GM12875 (cell line): Measurements from ENCODE around the gene VWA5B2.

Source experiments
- H3K4me3 ChIP-seq: one replicate; pipeline ENCODE4 v1.5.1; 2011; ENCODE audit warnings: low read depth, low read length, control low read depth
- TF ChIP-seq, protein P1 (sequence below): IDR thresholded peaks from 2 replicates; pipeline ENCODE4 v1.5.1; 2011; ENCODE audit warnings: low read depth, mild to moderate bottlenecking, control low read depth, inconsistent platforms, low read length, moderate library complexity, borderline replicate concordance; ENCODE audit not compliant: insufficient read depth

Gene VWA5B2

DNA sequence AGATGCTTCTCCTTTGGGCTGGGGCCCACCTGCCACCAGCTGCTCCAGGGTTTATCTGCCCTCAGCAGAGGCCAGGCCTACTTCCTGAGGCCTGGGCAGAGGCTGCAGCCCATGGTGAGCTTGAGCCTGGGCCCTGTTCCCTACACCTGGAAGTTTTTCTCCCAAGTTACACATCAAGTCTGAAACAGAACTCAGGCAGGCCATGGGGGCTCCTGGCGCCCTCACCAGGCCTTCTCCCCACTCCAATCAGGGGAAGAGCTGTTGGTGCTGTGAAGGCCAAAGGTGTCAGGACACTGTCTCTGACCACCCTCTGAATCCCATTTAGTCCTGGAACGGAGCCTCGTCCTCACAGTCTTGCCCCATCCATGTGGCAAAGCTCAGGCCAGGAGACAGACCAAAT lies 7.3 kb downstream of the VWA5B2 start:
- TF ChIP-seq, protein P1, sequence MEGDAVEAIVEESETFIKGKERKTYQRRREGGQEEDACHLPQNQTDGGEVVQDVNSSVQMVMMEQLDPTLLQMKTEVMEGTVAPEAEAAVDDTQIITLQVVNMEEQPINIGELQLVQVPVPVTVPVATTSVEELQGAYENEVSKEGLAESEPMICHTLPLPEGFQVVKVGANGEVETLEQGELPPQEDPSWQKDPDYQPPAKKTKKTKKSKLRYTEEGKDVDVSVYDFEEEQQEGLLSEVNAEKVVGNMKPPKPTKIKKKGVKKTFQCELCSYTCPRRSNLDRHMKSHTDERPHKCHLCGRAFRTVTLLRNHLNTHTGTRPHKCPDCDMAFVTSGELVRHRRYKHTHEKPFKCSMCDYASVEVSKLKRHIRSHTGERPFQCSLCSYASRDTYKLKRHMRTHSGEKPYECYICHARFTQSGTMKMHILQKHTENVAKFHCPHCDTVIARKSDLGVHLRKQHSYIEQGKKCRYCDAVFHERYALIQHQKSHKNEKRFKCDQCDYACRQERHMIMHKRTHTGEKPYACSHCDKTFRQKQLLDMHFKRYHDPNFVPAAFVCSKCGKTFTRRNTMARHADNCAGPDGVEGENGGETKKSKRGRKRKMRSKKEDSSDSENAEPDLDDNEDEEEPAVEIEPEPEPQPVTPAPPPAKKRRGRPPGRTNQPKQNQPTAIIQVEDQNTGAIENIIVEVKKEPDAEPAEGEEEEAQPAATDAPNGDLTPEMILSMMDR = no peak
- no peak overlapping the region for H3K4me3 ChIP-seq

DNA sequence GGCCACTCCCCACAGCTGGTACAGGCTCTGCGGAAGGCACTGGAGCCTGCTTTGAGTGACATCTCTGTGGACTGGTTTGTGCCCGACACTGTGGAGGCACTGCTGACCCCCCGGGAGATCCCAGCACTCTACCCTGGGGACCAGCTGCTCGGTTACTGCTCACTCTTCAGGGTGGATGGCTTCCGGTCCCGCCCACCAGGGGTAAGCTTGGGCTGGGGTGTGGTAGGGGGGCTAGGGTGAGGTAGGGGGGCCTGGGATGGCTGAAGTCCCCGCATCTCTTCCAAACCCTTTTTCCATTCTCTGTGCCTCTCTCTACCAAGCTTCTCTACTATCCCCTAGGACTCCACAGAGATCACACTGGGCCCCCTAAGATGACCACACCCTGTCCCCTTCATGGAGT lies 7.8 kb downstream of the VWA5B2 start:
- no peak overlapping the region for H3K4me3 ChIP-seq
- TF ChIP-seq, protein P1 = no peak

DNA sequence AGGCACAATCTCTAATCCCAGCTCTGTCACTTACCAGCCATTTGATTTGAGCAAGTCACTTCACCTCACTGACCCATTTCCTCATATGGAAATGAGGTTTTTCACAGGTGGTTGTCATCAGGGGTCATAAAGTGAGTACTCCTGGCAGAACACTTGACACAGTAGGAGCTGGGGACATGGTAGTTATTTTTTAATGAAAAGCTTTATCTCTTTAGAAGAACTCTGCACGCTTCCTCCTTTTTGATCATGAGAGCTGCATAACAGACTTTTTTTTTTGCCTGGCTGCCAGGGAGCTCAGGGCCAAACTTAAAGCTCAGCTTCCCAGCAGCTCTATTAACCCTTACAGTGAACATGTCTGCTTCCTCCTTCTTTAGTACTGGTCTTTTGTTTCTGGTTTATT lies 8.4 kb downstream of the VWA5B2 start:
- H3K4me3 ChIP-seq = no peak overlapping the region
- TF ChIP-seq, protein P1 = no peak

DNA sequence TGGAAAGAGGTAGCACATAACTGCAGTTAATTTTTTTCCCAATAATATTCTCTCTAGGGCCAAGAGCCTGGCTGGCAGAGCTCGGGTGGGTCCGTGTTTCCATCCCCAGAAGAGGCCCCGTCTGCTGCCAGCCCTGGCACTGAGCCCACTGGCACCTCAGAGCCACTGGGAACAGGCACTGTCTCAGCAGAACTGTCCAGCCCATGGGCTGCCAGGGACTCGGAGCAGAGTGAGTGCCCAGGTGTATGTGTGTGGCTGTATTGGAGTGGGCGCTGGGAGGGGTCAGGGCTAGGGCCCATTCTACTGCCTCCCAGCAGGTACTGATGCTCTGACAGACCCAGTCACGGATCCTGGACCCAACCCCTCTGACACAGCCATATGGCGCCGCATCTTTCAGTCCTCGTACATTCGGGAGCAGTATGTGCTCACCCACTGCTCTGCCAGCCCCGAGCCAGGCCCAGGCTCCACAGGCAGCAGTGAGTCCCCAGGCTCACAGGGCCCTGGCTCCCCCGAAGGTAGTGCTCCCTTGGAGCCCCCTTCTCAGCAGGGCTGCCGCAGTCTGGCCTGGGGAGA lies 8.9 kb downstream of the VWA5B2 start:
- TF ChIP-seq, protein P1 = no peak
- H3K4me3 ChIP-seq = no peak overlapping the region

DNA sequence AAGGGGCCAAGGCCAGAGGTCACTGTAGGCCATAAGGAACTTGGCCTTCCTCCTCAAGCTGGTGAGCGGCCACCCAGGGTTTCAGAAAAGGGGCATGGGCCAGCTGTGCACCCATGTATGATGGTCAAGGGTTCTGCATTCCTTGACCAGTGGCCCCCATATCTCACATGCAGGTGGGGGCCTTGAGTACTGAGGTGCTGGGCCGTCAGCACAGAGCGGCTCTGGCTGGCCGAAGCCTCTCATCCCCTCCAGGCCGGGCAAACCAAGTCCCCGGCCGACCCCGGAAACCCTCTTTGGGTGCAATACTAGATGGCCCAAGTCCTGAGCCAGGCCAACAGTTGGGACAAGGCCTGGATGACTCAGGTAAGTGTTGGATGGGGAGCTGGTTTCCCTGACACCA lies 9.8 kb downstream of the VWA5B2 start:
- TF ChIP-seq, protein P1 = no peak
- no peak overlapping the region for H3K4me3 ChIP-seq

DNA sequence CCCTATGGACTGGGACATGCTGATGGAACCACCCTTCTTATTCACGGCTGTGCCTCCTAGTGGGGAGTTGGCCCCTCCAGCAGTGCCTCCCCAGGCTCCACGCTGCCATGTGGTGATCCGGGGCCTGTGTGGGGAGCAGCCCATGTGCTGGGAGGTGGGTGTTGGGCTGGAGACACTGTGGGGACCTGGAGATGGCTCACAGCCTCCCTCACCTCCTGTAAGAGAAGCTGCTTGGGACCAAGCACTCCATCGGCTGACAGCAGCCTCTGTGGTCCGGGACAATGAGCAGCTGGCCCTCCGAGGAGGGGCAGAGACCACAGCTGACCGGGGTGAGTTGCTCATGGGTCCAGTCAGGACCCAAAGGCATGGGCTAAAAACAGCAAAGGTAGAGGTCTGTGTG lies 10.3 kb downstream of the VWA5B2 start:
- TF ChIP-seq, protein P1 = no peak

DNA sequence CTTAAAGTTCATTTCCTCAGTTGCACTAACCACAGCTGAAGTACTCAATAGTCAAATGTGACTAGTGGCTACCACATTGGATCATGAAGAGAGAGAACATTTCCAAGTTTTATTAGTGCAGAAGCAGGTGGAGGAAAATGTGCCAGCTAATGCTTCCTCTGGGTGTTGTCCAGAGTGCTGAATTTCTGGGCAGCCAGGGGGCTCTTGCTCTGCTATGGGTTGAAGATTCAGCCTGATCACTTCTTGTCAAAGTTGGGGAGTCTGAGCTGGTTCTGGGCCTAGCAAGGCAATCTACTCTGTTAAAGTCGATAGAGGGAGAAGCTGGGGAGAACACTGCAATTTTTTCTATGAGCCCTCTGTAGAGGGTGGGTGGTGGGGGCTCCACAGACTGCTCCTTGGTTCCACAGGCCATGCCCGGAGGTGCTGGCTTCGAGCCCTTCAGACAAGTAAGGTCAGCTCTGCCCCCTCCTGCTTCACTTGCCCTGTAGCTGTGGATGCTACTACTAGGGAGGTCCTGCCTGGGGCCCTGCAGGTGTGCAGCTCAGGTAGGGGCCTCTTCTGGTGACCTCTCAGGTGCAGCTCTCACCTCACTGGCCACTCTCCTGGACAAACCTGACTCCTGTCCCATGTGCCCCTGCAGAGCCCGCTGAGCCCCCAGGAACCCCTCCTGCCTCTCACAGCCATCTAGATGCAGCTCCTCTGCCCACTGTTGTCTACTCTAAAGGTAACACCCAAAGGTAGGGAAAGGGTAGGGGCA lies 11.2 kb downstream of the VWA5B2 start:
- no peak overlapping the region for H3K4me3 ChIP-seq
- TF ChIP-seq, protein P1 = no peak

More for the DNA sequence above, 10.3 kb downstream of the VWA5B2 start:
- H3K4me3 ChIP-seq = no peak overlapping the region
